ENCODE measurements around the gene FBXO44. TPM values are rescaled to one million over a fixed set of nuclear protein-coding genes. Genes with fewer than 3 reads are reported as not detected.

The FBXO44 gene
- total and polyA plus RNA-seq, 10 of the 15 experiments (the other 5 are each of a cell fraction or from before 2014, with no cell fraction given) = 0.77 to 22.4 (median 8.2) TPM

- no peak for TF ChIP-seq NKRF (conservative IDR thresholded peaks at IDR 0.05)
- TF ChIP-seq FOXK2 (IDR thresholded peaks at IDR 0.05) = no peak
- TF ChIP-seq ELK1 (IDR thresholded peaks at IDR 0.05; ENCODE audit: low read depth, low read length) = no peak
- no peak for TF ChIP-seq CBX5 (IDR thresholded peaks at IDR 0.05; ENCODE audit: low read depth)
- no peak for TF ChIP-seq EZH2 (IDR thresholded peaks at IDR 0.05; ENCODE audit: borderline replicate concordance, control insufficient read depth, low read depth, low read length)
These were observed 3.7 kb upstream of the FBXO44 start (continued) for GRCh38 chr1:11651017-11651416.

GRCh38 chr1:11652203-11652780 is 2.4 kb upstream of the FBXO44 start:
- no TSS peak for BruUV-seq (replicated peaks)
- Histone ChIP-seq H3K36me3 (ENCODE audit: control insufficient read depth in 2 of 2, insufficient read depth in 2 of 2, low read length in 1 of 2) (no peaks in the 10 kb centered on the region), H3K4me2 (ENCODE audit: control insufficient read depth, insufficient read depth) (no peak overlapping the region), H3K9me3 (replicated peaks; ENCODE audit: control insufficient read depth, insufficient read depth, low read length) (no peaks in the 10 kb centered on the region), H3K9ac (ENCODE audit: control insufficient read depth, insufficient read depth, low read length) (no peak overlapping the region), H4K20me1 (ENCODE audit: control insufficient read depth, insufficient read depth) (no peaks in the 10 kb centered on the region), H3K27me3 (replicated peaks in 1 of 2; ENCODE audit: control insufficient read depth in 2 of 2, insufficient read depth in 2 of 2, low read length in 1 of 2) (no peaks in the 10 kb centered on the region; a peak in 2 of 4 replicates), H3K27ac (ENCODE audit: control insufficient read depth, insufficient read depth) (no peak overlapping the region), H2AFZ (ENCODE audit: control insufficient read depth, low read depth, low read length) (no peak overlapping the region), H3K4me3 (no peak overlapping the region), H3K79me2 (ENCODE audit: control insufficient read depth, insufficient read depth, low read length) (no peaks in the 10 kb centered on the region), H3K4me1 (ENCODE audit: control insufficient read depth, insufficient read depth, low read length) (peaks cover 5% of the 10 kb centered on the region)
- FAIRE-seq (no peak), DNase-seq (ENCODE audit: low read depth, low spot score) (no peak), ATAC-seq (no peak)
- in situ Hi-C loops (cut with MboI) = no loop called here
- TF ChIP-seq NR2C2 (IDR thresholded peaks at IDR 0.05; ENCODE audit: borderline replicate concordance, control insufficient read depth, insufficient read length, low read depth) (no peak), PAX5 (IDR thresholded peaks at IDR 0.05; ENCODE audit: borderline replicate concordance, low read depth, low read length) (no peak), CHD4 (IDR thresholded peaks at IDR 0.05) (no peak), NFIC (IDR thresholded peaks at IDR 0.05; ENCODE audit: low read depth, low read length) (no peak)
- intact Hi-C loops (cut with micrococcal nuclease; ENCODE audit: unreplicated experiment) = no loop called here
- SMC1A ChIA-PET (ENCODE audit: uncharacterized antibody, unreplicated experiment) = interaction anchor here (1.2 kb wide), 1 partner anchor 11 kb away, joined by 3 read pairs; the partner anchor contains the start of gene FBXO6
- CTCF ChIA-PET = interaction anchor here (1.0 to 2.2 kb wide), 5 partner anchors 8 to 67 kb away, joined by 3 to 10 read pairs (median 3); no protein-coding TSS in a partner anchor
- RAD21 ChIA-PET (ENCODE audit: unreplicated experiment) = interaction anchor here (1.0 to 3.3 kb wide), 2 partner anchors 56 to 67 kb away, joined by 5 to 17 read pairs; no protein-coding TSS in a partner anchor
- WGBS (ENCODE audit: insufficient coverage, insufficient replicate concordance, low lambda C conversion rate, missing lambda C conversion rate) = 44% methylated on average over 11 of the region's 11 CpGs
- POLR2A ChIA-PET = no interaction called here

Data from GM12878 (cell line).